Neural progenitor cell (in vitro differentiated cells): Measurements from ENCODE around the gene CHST15.

Source experiments
- CTCF ChIP-seq: fragments of 200-600 bp; sonication (generic); IDR thresholded peaks from 2 replicates; pipeline ENCODE4 v1.5.1; 2017; ENCODE audit warnings: antibody characterized with exemption, mild to moderate bottlenecking
- EZH2 ChIP-seq: fragments of 200-600 bp; sonication (generic); IDR thresholded peaks from 2 replicates; pipeline ENCODE4 v1.6.1; 2017; ENCODE audit warnings: antibody characterized with exemption, mild to moderate bottlenecking, moderate library complexity

DNA sequence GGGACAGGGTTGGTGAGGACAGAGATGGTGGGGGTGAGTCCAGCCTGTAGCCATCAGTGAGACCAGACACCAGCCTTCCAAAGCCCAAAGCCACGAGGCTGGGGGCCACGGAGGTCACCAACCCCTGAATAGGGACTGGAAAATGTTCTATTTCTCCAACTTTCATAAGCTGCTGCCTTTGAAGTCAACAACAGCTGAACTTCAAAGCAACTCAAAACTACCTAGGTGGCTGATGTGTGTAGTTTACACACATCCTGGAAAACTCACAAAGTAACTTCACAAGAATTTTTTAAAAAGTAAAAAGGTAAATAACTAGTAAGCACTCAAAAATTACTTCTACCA lies 88.8 kb downstream of the CHST15 start:
- TF ChIP-seq CTCF: no peak
- TF ChIP-seq EZH2: no peak
